IPS-18a (cell line): ENCODE measurements around the gene SCD5.

Experiments used
- H3K27ac ChIP-seq: one replicate; pipeline ENCODE4 v1.5.1; 2013; ENCODE audit warnings: low read length
- H3K27me3 ChIP-seq: one replicate; pipeline ENCODE4 v1.6.1; 2013; ENCODE audit warnings: mild to moderate bottlenecking, low read length; ENCODE audit not compliant: control insufficient read depth, insufficient read depth
- H3K36me3 ChIP-seq: one replicate; pipeline ENCODE4 v1.6.1; 2013; ENCODE audit warnings: low read depth, low read length; ENCODE audit not compliant: control insufficient read depth
- H3K4me1 ChIP-seq: one replicate; pipeline ENCODE4 v1.6.1; 2013; ENCODE audit warnings: low read depth, low read length; ENCODE audit not compliant: control insufficient read depth
- H3K4me3 ChIP-seq: one replicate; pipeline ENCODE4 v1.5.1; 2013; ENCODE audit warnings: low read length
- H3K9ac ChIP-seq: one replicate; pipeline ENCODE4 v1.6.1; 2013; ENCODE audit warnings: mild to moderate bottlenecking, low read length, moderate library complexity
- H3K9me3 ChIP-seq: one replicate; pipeline ENCODE4 v1.6.1; 2013; ENCODE audit warnings: low read depth, low read length; ENCODE audit not compliant: control insufficient read depth

Gene SCD5

GRCh38 chr4:82666970-82667665 is 131.5 kb downstream of the SCD5 start:
- H3K9ac ChIP-seq: no peak overlapping the region
- H3K27ac ChIP-seq: no peak overlapping the region

GRCh38 chr4:82661181-82661992 is 137.2 kb downstream of the SCD5 start:
- Histone ChIP-seq H3K4me1 (no peaks in the 10 kb centered on the region), H3K27ac (no peak overlapping the region), H3K4me3 (no peak overlapping the region), H3K27me3 (no peaks in the 10 kb centered on the region), H3K36me3 (no peaks in the 10 kb centered on the region), H3K9me3 (no peaks in the 10 kb centered on the region), H3K9ac (no peak overlapping the region)

More at GRCh38 chr4:82666970-82667665, 131.5 kb downstream of the SCD5 start:
- peaks cover 4% of the 10 kb centered on the region for H3K4me1 ChIP-seq
- no peaks in the 10 kb centered on the region for H3K9me3 ChIP-seq
- no peaks in the 10 kb centered on the region for H3K36me3 ChIP-seq
- no peaks in the 10 kb centered on the region for H3K27me3 ChIP-seq
- no peak overlapping the region for H3K4me3 ChIP-seq

- Histone ChIP-seq H3K9me3 (no peaks in the 10 kb centered on the region), H3K27ac (no peak overlapping the region), H3K9ac (no peak overlapping the region), H3K4me3 (no peak overlapping the region), H3K27me3 (no peaks in the 10 kb centered on the region), H3K36me3 (no peaks in the 10 kb centered on the region), H3K4me1 (no peaks in the 10 kb centered on the region)
Observed at GRCh38 chr4:82652062-82652461, 146.5 kb downstream of the SCD5 start.

- no peaks in the 10 kb centered on the region for H3K36me3 ChIP-seq
- no peaks in the 10 kb centered on the region for H3K4me1 ChIP-seq
- no peak overlapping the region for H3K4me3 ChIP-seq
- no peak overlapping the region for H3K9ac ChIP-seq
- no peaks in the 10 kb centered on the region for H3K9me3 ChIP-seq
- H3K27ac ChIP-seq: no peak overlapping the region
- H3K27me3 ChIP-seq: no peaks in the 10 kb centered on the region
Observed at GRCh38 chr4:82650868-82651267, 147.7 kb downstream of the SCD5 start.

GRCh38 chr4:82648356-82648755 is 150.2 kb downstream of the SCD5 start:
- Histone ChIP-seq H3K4me1 (no peaks in the 10 kb centered on the region), H3K27me3 (no peaks in the 10 kb centered on the region), H3K36me3 (no peaks in the 10 kb centered on the region), H3K4me3 (no peak overlapping the region), H3K27ac (no peak overlapping the region), H3K9ac (no peak overlapping the region), H3K9me3 (no peaks in the 10 kb centered on the region)

GRCh38 chr4:82645936-82646565 is 152.5 kb downstream of the SCD5 start:
- Histone ChIP-seq H3K9ac (no peak overlapping the region), H3K27ac (no peak overlapping the region), H3K4me3 (no peak overlapping the region), H3K27me3 (no peaks in the 10 kb centered on the region), H3K36me3 (no peaks in the 10 kb centered on the region), H3K9me3 (no peaks in the 10 kb centered on the region), H3K4me1 (no peaks in the 10 kb centered on the region)

- H3K9me3 ChIP-seq: no peaks in the 10 kb centered on the region
- H3K27ac ChIP-seq: no peak overlapping the region
- H3K27me3 ChIP-seq: no peaks in the 10 kb centered on the region
- H3K4me3 ChIP-seq: no peak overlapping the region
- H3K36me3 ChIP-seq: no peaks in the 10 kb centered on the region
- H3K9ac ChIP-seq: no peak overlapping the region
- H3K4me1 ChIP-seq: no peaks in the 10 kb centered on the region
Observed at GRCh38 chr4:82644734-82645126, 153.9 kb downstream of the SCD5 start.

GRCh38 chr4:82643994-82644733 is 154.4 kb downstream of the SCD5 start:
- Histone ChIP-seq H3K36me3 (no peaks in the 10 kb centered on the region), H3K27ac (no peak overlapping the region), H3K4me3 (no peak overlapping the region), H3K9me3 (no peaks in the 10 kb centered on the region), H3K4me1 (no peaks in the 10 kb centered on the region), H3K27me3 (no peaks in the 10 kb centered on the region), H3K9ac (no peak overlapping the region)

GRCh38 chr4:82642331-82642730 is 156.3 kb downstream of the SCD5 start:
- Histone ChIP-seq H3K4me1 (no peaks in the 10 kb centered on the region), H3K27me3 (no peaks in the 10 kb centered on the region), H3K36me3 (no peaks in the 10 kb centered on the region), H3K27ac (no peak overlapping the region), H3K9me3 (no peaks in the 10 kb centered on the region), H3K9ac (no peak overlapping the region), H3K4me3 (no peak overlapping the region)

- no peak overlapping the region for H3K27ac ChIP-seq
- no peak overlapping the region for H3K9ac ChIP-seq
- no peaks in the 10 kb centered on the region for H3K4me1 ChIP-seq
- H3K27me3 ChIP-seq: no peaks in the 10 kb centered on the region
- H3K4me3 ChIP-seq: no peak overlapping the region
- no peaks in the 10 kb centered on the region for H3K36me3 ChIP-seq
- H3K9me3 ChIP-seq: no peaks in the 10 kb centered on the region
Observed at GRCh38 chr4:82640540-82640939, 158.1 kb downstream of the SCD5 start.

- H3K27ac ChIP-seq: no peak overlapping the region
- no peak overlapping the region for H3K9ac ChIP-seq
- no peak overlapping the region for H3K4me3 ChIP-seq
- no peaks in the 10 kb centered on the region for H3K9me3 ChIP-seq
- no peaks in the 10 kb centered on the region for H3K4me1 ChIP-seq
- no peaks in the 10 kb centered on the region for H3K36me3 ChIP-seq
- no peaks in the 10 kb centered on the region for H3K27me3 ChIP-seq
Observed at GRCh38 chr4:82639971-82640370, 158.6 kb downstream of the SCD5 start.
